Kidney (tissue), 14 donors: Measurements from ENCODE around the gene MRM1. TPM values are rescaled to one million over a fixed set of nuclear protein-coding genes. Genes with fewer than 3 reads are reported as not detected.

ENCODE experiments used
- DNase-seq, 5 donors: peaks; one replicate each; pipeline ENCODE4 v3.0.0-alpha.2; 2013 to 2020
- FAIRE-seq: peaks from 2 replicates; lab custom pipeline; 2012; peaks lifted over from hg19 to GRCh38; lab: Jason Lieb, UNC
- H3K27ac ChIP-seq, 2 donors: one replicate each; pipeline ENCODE4 v1.7.0; 2013; ENCODE audit warnings: low read depth in 2 of 2, low read length in 2 of 2, inconsistent platforms in 1 of 2
- H3K27me3 ChIP-seq: one replicate; pipeline ENCODE4 v1.7.1; 2013; ENCODE audit warnings: low read length, inconsistent platforms; ENCODE audit not compliant: control insufficient read depth, insufficient read depth
- H3K36me3 ChIP-seq, 3 donors: one replicate each; pipeline versions ENCODE4 v1.7.0 to v1.7.1; 2013; ENCODE audit warnings: low read length in 3 of 3, control low read depth in 1 of 3, inconsistent platforms in 1 of 3; ENCODE audit not compliant: insufficient read depth in 3 of 3, control insufficient read depth in 2 of 3
- H3K4me1 ChIP-seq, 3 donors: one replicate each; pipeline versions ENCODE4 v1.7.0 to v1.7.1; 2013; ENCODE audit warnings: low read length in 3 of 3, inconsistent platforms in 1 of 3, low read depth in 1 of 3; ENCODE audit not compliant: control insufficient read depth in 2 of 3, insufficient read depth in 2 of 3
- H3K4me3 ChIP-seq, 3 donors: one replicate each; pipeline versions ENCODE4 v1.7.0 to v1.8.1; 2013; ENCODE audit warnings: low read length in 3 of 3, control low read depth in 1 of 3, inconsistent platforms in 1 of 3
- H3K9ac ChIP-seq, 3 donors: one replicate each; pipeline versions ENCODE4 v1.7.0 to v1.7.1; 2013; ENCODE audit warnings: low read length in 3 of 3, control low read depth in 1 of 3, inconsistent platforms in 1 of 3
- H3K9me3 ChIP-seq, 3 donors: one replicate each; pipeline versions ENCODE4 v1.7.0 to v1.7.1; 2013; ENCODE audit warnings: low read length in 3 of 3, control low read depth in 1 of 3, inconsistent platforms in 1 of 3; ENCODE audit not compliant: control insufficient read depth in 2 of 3, insufficient read depth in 1 of 3
- intact Hi-C: fragments of 100-400 bp; cut with DNase I; formaldehyde crosslinking; loops from one replicate; pipeline ENCODE4 v1.11.1; 2022
- polyA plus RNA-seq: library from polyadenylated mRNA; stranded (reverse); fragments of 350-450 nt; fragmentation: Illumina TruSeq; extraction: RNeasy Lipid Tissue Mini Kit (QIAGEN cat#74804); gene quantifications from one replicate; pipeline ENCODE4 v1.2.3, GENCODE V29; 2014; ENCODE audit warnings: low read depth, low replicate concordance; ENCODE audit not compliant: insufficient read depth
- total RNA-seq: library from RNA; stranded (reverse); fragmentation: NEBNext Ultra II Directional; extraction: Animal tissue kit (Norgen Biotek cat#: 25700); gene quantifications from one replicate; pipeline ENCODE4 v1.2.1, GENCODE V29; 2021
- TF ChIP-seq, protein P1 (sequence below): IDR thresholded peaks from 3 replicates; pipeline ENCODE4 v1.5.1; 2012; ENCODE audit warnings: mild to moderate bottlenecking, moderate library complexity, borderline replicate concordance; ENCODE audit not compliant: insufficient read depth; ENCODE audit errors: extremely low read depth
- donor health status: control.
- donor health status: control.
- donor health status: control.
- donor health status: control.
- donor health status: control.
- donor health status: DM: yes; HTN: yes; CAD: no.
- donor health status: Normal renal cell carcinoma (clear cell type).

Gene MRM1
- total and polyA plus RNA-seq, 2 donors from 2014 or later = 8.3 to 12.4 TPM

DNA sequence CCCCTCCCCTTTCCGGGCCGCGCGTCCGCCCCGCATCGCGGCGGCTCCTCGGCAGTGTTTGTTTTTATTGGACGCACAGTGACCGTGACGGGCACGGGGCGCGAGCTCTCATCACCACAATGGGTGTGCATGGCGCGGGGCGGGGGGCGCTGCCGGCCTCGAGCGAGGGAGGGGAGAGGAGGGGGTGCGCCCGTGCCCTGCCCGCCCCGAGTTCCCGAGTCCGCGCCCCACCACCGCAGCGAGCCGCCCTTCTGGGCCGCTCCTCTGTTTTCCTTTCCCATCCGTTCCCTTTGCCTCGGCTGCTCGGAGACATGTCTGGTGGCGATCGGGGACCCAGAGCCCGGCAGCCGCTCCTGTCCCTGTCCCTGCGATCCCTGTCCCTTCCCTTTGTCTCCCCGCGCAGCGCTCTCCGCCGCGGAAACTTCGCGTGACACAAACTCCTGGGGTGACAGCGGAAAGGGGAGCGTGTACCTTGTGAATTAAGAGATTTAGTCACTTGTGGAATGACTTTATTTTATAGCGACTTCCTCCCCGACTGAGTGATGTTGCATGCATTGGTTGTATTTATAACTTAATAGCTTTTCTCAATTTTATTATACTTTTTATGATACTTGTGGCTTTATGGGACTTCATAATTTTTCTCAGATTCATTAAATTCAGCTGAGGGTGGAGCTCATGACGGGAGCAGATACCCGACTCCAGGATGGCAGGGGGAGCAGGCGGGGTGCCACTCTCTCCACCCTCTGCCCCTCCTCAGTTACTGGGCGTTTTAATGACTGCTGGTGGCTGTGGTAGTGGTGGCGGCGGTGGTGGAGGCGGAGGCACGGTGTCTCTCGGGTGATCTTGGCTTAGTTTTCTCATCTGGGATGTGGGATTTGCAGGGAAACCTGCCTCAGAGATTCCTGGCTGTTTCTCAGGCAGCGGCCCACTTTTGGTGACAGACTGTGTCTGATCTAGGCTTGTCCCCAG lies 40.8 kb downstream of the MRM1 start:
- TF ChIP-seq, protein P1, sequence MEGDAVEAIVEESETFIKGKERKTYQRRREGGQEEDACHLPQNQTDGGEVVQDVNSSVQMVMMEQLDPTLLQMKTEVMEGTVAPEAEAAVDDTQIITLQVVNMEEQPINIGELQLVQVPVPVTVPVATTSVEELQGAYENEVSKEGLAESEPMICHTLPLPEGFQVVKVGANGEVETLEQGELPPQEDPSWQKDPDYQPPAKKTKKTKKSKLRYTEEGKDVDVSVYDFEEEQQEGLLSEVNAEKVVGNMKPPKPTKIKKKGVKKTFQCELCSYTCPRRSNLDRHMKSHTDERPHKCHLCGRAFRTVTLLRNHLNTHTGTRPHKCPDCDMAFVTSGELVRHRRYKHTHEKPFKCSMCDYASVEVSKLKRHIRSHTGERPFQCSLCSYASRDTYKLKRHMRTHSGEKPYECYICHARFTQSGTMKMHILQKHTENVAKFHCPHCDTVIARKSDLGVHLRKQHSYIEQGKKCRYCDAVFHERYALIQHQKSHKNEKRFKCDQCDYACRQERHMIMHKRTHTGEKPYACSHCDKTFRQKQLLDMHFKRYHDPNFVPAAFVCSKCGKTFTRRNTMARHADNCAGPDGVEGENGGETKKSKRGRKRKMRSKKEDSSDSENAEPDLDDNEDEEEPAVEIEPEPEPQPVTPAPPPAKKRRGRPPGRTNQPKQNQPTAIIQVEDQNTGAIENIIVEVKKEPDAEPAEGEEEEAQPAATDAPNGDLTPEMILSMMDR = no peak
- Histone ChIP-seq H3K4me3 (peak overlapping the region in 2 of 3 donors; percentile 8 to 30), H3K27me3 (peaks cover 17% of the 10 kb centered on the region), H3K9ac (no peak overlapping the region), H3K27ac (no peak overlapping the region), H3K36me3 (no peaks in the 10 kb centered on the region), H3K9me3 (no peaks in the 10 kb centered on the region), H3K4me1 (no peaks in the 10 kb centered on the region)
- DNase-seq (peak in 4 of 5 donors; percentile 56 to 70 (median 62)), FAIRE-seq (no peak)
- intact Hi-C loops = no loop called here

DNA sequence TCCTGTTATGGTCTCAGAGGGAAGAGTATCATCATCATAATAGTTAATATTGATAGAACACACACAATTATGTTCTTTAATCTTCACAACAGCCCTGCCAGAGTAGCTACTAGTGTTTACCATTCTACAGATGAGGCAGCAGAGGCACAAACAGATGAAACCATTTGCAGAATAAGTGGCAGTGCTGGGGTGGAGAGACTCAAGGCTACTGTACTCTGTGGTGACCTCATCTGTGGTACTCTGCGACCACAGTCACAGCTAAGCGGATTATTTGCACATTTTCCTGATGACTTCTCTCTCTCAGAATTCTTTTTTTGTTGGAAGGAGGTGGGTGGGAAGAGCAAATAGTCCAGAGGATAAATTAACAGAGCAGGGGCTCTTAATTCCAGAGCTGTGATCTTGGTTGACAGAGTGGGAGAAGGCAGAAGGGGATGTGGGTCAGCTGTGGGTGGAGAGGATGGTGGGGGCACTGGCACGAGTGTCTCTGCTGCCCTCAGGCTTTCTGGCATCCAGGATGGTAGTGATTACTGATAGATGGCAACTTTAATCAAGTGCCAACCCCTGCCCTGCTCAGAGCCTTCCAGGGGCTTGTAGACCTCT lies 41.8 kb downstream of the MRM1 start:
- intact Hi-C loops = no loop called here
- Histone ChIP-seq H3K4me3 (no peak overlapping the region), H3K9me3 (no peaks in the 10 kb centered on the region), H3K27me3 (peaks cover 17% of the 10 kb centered on the region), H3K4me1 (no peaks in the 10 kb centered on the region), H3K9ac (no peak overlapping the region), H3K27ac (no peak overlapping the region), H3K36me3 (no peaks in the 10 kb centered on the region)
- TF ChIP-seq, protein P1 = no peak
- DNase-seq (no peak), FAIRE-seq (no peak)

DNA sequence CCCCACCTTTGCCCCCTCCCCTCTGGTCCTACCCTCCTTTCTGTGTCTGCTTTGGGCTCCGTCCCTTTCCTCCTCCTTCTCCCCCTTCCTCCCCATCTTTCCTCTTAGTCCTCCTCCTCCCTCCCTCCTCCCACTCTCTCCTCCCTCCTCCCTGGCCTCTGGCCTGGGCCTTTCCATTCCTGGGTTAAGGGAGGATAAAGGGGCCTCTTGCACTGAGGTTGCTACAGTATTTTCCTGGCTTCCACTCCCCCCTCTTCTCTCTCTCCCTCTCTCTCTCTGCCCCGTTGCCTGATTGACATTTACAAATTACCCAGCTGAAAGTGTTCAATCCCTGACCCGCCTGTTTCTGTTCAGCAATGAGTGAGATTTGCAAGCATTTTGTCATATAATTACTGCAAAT lies 44.0 kb downstream of the MRM1 start:
- Histone ChIP-seq H3K4me3 (no peak overlapping the region), H3K27ac (no peak overlapping the region), H3K9ac (no peak overlapping the region), H3K36me3 (no peaks in the 10 kb centered on the region), H3K27me3 (peaks cover 12% of the 10 kb centered on the region), H3K4me1 (no peaks in the 10 kb centered on the region), H3K9me3 (no peaks in the 10 kb centered on the region)
- DNase-seq (peak in 2 of 5 donors; percentile 25 to 56), FAIRE-seq (no peak)
- TF ChIP-seq, protein P1 = no peak
- intact Hi-C loops = no loop called here
